Loucy (cell line): ENCODE results near the gene NCOR1.
"Not testable (repeated sequence)": the region's sequence is repeated elsewhere in the genome, so short reads cannot be mapped to it uniquely, and the experiment has no call there.

Experiments
- H2AFZ ChIP-seq: fragments of 200-600 bp; sonication (generic); 2 replicates; pipeline ENCODE4 v1.6.0; 2016; ENCODE audit warnings: antibody characterized with exemption, mild to moderate bottlenecking, low read length, moderate library complexity
- H3F3A ChIP-seq: fragments of 200-600 bp; 2 replicates; pipeline ENCODE4 v1.6.0; 2016; ENCODE audit warnings: antibody characterized with exemption, low read depth, mild to moderate bottlenecking
- H3K27me3 ChIP-seq: fragments of 200-600 bp; sonication (generic); 2 replicates; pipeline ENCODE4 v1.6.1; 2014; ENCODE audit warnings: low read length, mild to moderate bottlenecking; ENCODE audit not compliant: insufficient read depth, poor library complexity, severe bottlenecking
- H3K36me3 ChIP-seq: fragments of 200-600 bp; sonication (generic); 2 replicates; pipeline ENCODE4 v1.6.1; 2016; ENCODE audit warnings: low read length; ENCODE audit not compliant: insufficient read depth
- H3K4me1 ChIP-seq: fragments of 200-600 bp; sonication (generic); 2 replicates; pipeline ENCODE4 v1.5.1; 2014; ENCODE audit warnings: low read length, mild to moderate bottlenecking; ENCODE audit not compliant: insufficient read depth, poor library complexity, severe bottlenecking
- H3K4me2 ChIP-seq: fragments of 200-600 bp; sonication (generic); 2 replicates; pipeline ENCODE4 v1.6.0; 2014; ENCODE audit warnings: antibody characterized with exemption, low read length, low read depth, mild to moderate bottlenecking; ENCODE audit not compliant: poor library complexity, severe bottlenecking
- H3K4me3 ChIP-seq: fragments of 200-600 bp; sonication (generic); 2 replicates; pipeline ENCODE4 v1.5.1; 2014; ENCODE audit warnings: low read length, mild to moderate bottlenecking, mixed read lengths; ENCODE audit not compliant: poor library complexity, severe bottlenecking
- H3K79me2 ChIP-seq: fragments of 200-600 bp; sonication (generic); 2 replicates; pipeline ENCODE4 v1.6.1; 2014; ENCODE audit warnings: low read length; ENCODE audit not compliant: insufficient read depth
- H3K9ac ChIP-seq: fragments of 200-600 bp; sonication (generic); 2 replicates; pipeline ENCODE4 v1.6.0; 2014; ENCODE audit warnings: mild to moderate bottlenecking, low read depth, low read length, moderate library complexity; ENCODE audit not compliant: poor library complexity, severe bottlenecking
- H3K9me2 ChIP-seq: fragments of 200-600 bp; sonication (generic); replicated peaks from 2 replicates; pipeline ENCODE4 v1.6.1; 2016; ENCODE audit warnings: low read depth, low read length, mixed read lengths
- H3K9me3 ChIP-seq: fragments of 200-600 bp; sonication (generic); 2 replicates; pipeline ENCODE4 v1.6.1; 2014; ENCODE audit warnings: mild to moderate bottlenecking, antibody characterized with exemption, low read length, low read depth; ENCODE audit not compliant: insufficient read depth
- H4K20me1 ChIP-seq: fragments of 200-600 bp; sonication (generic); 2 replicates; pipeline ENCODE4 v1.6.0; 2014; ENCODE audit warnings: antibody characterized with exemption, low read length, mild to moderate bottlenecking; ENCODE audit not compliant: insufficient read depth, poor library complexity, severe bottlenecking
- EZH2phosphoT487 ChIP-seq: fragments of 200-600 bp; IDR thresholded peaks from 2 replicates; pipeline ENCODE4 v1.6.1; 2018; ENCODE audit warnings: antibody characterized with exemption, mild to moderate bottlenecking, moderate library complexity, borderline replicate concordance
- TF ChIP-seq, protein P1 (sequence below): fragments of 200-600 bp; sonication (generic); conservative IDR thresholded peaks from 2 replicates; pipeline ENCODE4 v1.5.1; 2014; ENCODE audit warnings: mild to moderate bottlenecking, antibody characterized with exemption, low read length

Gene NCOR1

DNA sequence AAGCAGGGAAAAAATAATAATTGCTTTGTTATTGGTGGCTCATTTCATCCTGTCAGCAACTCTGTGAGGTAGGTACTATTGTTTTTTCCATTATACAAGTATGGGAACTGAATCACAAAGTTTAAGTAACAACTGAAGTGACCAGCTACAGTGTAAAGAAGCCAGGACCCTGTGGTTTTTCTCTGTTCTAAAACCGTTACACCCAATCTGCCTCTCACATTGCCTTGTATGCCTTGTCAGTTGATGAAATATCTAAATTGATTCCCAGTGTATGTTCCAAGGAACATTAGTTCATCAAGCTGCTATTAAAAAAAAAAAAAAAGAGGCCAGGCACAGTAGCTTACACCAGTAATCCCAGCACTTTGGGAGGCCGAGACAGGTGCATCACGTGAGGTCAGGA, 7.1 kb upstream of the NCOR1 start:
- no peak overlapping the region for H3K9ac ChIP-seq
- no peaks in the 10 kb centered on the region for H3K9me3 ChIP-seq
- no peaks in the 10 kb centered on the region for H3K27me3 ChIP-seq
- no peak overlapping the region for H2AFZ ChIP-seq
- H3K36me3 ChIP-seq: no peaks in the 10 kb centered on the region
- peaks cover 9% of the 10 kb centered on the region for H4K20me1 ChIP-seq
- peaks cover 42% of the 10 kb centered on the region for H3K79me2 ChIP-seq
- no peaks in the 10 kb centered on the region for H3K9me2 ChIP-seq
- no peak overlapping the region for H3K4me3 ChIP-seq
- peaks cover 9% of the 10 kb centered on the region for H3K4me1 ChIP-seq
- H3K4me2 ChIP-seq: peak overlapping the region; percentile 16
- no peaks in the 10 kb centered on the region for H3F3A ChIP-seq
- TF ChIP-seq, protein P1, sequence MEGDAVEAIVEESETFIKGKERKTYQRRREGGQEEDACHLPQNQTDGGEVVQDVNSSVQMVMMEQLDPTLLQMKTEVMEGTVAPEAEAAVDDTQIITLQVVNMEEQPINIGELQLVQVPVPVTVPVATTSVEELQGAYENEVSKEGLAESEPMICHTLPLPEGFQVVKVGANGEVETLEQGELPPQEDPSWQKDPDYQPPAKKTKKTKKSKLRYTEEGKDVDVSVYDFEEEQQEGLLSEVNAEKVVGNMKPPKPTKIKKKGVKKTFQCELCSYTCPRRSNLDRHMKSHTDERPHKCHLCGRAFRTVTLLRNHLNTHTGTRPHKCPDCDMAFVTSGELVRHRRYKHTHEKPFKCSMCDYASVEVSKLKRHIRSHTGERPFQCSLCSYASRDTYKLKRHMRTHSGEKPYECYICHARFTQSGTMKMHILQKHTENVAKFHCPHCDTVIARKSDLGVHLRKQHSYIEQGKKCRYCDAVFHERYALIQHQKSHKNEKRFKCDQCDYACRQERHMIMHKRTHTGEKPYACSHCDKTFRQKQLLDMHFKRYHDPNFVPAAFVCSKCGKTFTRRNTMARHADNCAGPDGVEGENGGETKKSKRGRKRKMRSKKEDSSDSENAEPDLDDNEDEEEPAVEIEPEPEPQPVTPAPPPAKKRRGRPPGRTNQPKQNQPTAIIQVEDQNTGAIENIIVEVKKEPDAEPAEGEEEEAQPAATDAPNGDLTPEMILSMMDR: no peak
- no peak for TF ChIP-seq EZH2phosphoT487

GRCh38 chr17:16217002-16217635, 1.8 kb upstream of the NCOR1 start, which contains the start of gene PIGL:
TSS of gene PIGL (plus strand) at chr17:16217210. CDS start at chr17:16217227, 17 bp downstream.
- Histone ChIP-seq H3K27me3 (peaks cover 7% of the 10 kb centered on the region), H3K9me3 (no peaks in the 10 kb centered on the region), H3K4me3 (peak within 1 kb of the TSS; percentile 85), H3K9ac (peak within 1 kb of the TSS; percentile 97), H2AFZ (peak within 1 kb of the TSS; percentile 71), H3K4me2 (peak within 1 kb of the TSS; percentile 99), H3K79me2 (peaks cover 84% of the 10 kb centered on the region), H4K20me1 (peaks cover 38% of the 10 kb centered on the region), H3F3A (peaks cover 3% of the 10 kb centered on the region), H3K4me1 (peaks cover 33% of the 10 kb centered on the region), H3K36me3 (no peaks in the 10 kb centered on the region), H3K9me2 (no peaks in the 10 kb centered on the region)
- TF ChIP-seq, protein P1: no peak

DNA sequence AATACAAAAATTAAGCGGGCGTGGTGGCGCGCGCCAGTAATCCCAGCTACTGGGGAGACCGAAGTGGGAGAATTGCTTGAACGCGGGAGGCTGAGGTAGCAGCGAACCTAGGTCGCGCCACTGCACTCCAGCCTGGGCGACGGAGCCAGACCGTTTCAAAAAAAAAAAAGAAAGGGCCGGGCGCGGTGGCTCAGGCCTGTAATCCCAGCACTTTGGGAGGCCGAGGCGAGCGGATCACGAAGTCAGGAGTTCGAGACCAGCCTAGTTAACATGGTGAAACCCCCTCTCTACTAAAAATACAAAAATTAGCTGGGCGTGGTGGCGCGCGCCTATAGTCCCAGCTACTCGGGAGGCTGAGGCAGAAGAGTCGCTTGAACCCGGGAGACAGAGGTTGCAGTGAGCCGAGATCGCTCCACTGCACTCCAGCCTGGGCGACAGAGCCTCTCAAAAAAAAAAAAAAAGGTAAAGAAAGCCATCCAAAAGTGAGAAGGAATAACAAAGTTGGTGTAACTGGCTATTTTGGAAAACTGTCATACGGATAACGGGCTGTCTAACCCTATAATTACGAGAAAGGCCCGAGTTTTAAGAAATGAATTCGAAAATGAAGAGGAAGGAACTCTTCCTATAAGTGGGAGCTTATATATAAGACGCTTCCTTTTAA, 1.1 kb upstream of the NCOR1 start:
- Histone ChIP-seq H3K4me3 (peak overlapping the region; percentile 85), H3K4me2 (peak overlapping the region; percentile 99), H3K79me2 (peaks cover 89% of the 10 kb centered on the region), H2AFZ (peak overlapping the region; percentile 66; the same call in 1 of the 2 replicates), H3K4me1 (peaks cover 40% of the 10 kb centered on the region), H3K9ac (peak overlapping the region; percentile 97), H4K20me1 (peaks cover 45% of the 10 kb centered on the region)
- H3F3A ChIP-seq, H3K36me3 ChIP-seq, H3K9me3 ChIP-seq, H3K9me2 ChIP-seq, H3K27me3 ChIP-seq: not testable (repeated sequence)

GRCh38 chr17:16215965-16216316, 607 bp upstream of the NCOR1 start:
- H3K4me3 ChIP-seq: peak overlapping the region; percentile 85
- no peaks in the 10 kb centered on the region for H3K9me3 ChIP-seq
- H3K9me2 ChIP-seq: no peaks in the 10 kb centered on the region
- peaks cover 90% of the 10 kb centered on the region for H3K79me2 ChIP-seq
- H3K4me2 ChIP-seq: peak overlapping the region; percentile 99
- H3K27me3 ChIP-seq: peaks cover 7% of the 10 kb centered on the region
- peaks cover 3% of the 10 kb centered on the region for H3F3A ChIP-seq
- H3K9ac ChIP-seq: peak overlapping the region; percentile 97
- H3K36me3 ChIP-seq: no peaks in the 10 kb centered on the region
- peaks cover 47% of the 10 kb centered on the region for H4K20me1 ChIP-seq
- H3K4me1 ChIP-seq: peaks cover 43% of the 10 kb centered on the region
- no peak for TF ChIP-seq EZH2phosphoT487
- TF ChIP-seq, protein P1: no peak
- peak overlapping the region; percentile 71 for H2AFZ ChIP-seq
